Stimulated activated memory B cell treated with anti-CD40 and anti-IgM and Interleukin-4, amounts not matched to agents 10 μg/mL and 1 μg/mL and 100 μg/mL, for 72 hours (primary cell): ENCODE data around the gene SWAP70.

Experiments
- ATAC-seq: fragments of 150-1000 bp; cut with Tn5 transposase; 2 replicates; pipeline ENCODE4 v1.10.0; 2021
- H3K27ac Mint-ChIP-seq: one replicate; pipeline ENCODE4 v1.8.0; 2022; ENCODE audit warnings: mild to moderate bottlenecking, mixed read lengths
- H3K27me3 Mint-ChIP-seq: one replicate; pipeline ENCODE4 v1.8.0; 2022; ENCODE audit warnings: mixed read lengths
- H3K36me3 Mint-ChIP-seq: one replicate; pipeline ENCODE4 v1.8.0; 2022; ENCODE audit warnings: mixed read lengths
- H3K4me1 Mint-ChIP-seq: one replicate; pipeline ENCODE4 v1.8.0; 2022; ENCODE audit warnings: mixed read lengths
- H3K4me3 Mint-ChIP-seq: one replicate; pipeline ENCODE4 v1.8.0; 2022; ENCODE audit warnings: mild to moderate bottlenecking, moderate library complexity, mixed read lengths
- H3K9me3 Mint-ChIP-seq: one replicate; pipeline ENCODE4 v1.8.0; 2022; ENCODE audit warnings: mixed read lengths

SWAP70 gene

GRCh38 chr11:9755561-9756185 lies 91.8 kb downstream of the SWAP70 start:
- peak overlapping the region; percentile 96 for H3K27ac Mint-ChIP-seq
- H3K4me1 Mint-ChIP-seq = peaks cover 80% of the 10 kb centered on the region
- H3K27me3 Mint-ChIP-seq = no peaks in the 10 kb centered on the region
- no peak for ATAC-seq
- H3K36me3 Mint-ChIP-seq = peaks cover 14% of the 10 kb centered on the region
- H3K4me3 Mint-ChIP-seq = peak overlapping the region; percentile 45
- H3K9me3 Mint-ChIP-seq = no peaks in the 10 kb centered on the region

GRCh38 chr11:9756461-9756860 lies 92.6 kb downstream of the SWAP70 start:
- H3K9me3 Mint-ChIP-seq = no peaks in the 10 kb centered on the region
- H3K4me1 Mint-ChIP-seq = peaks cover 79% of the 10 kb centered on the region

GRCh38 chr11:9756878-9757277 lies 93.0 kb downstream of the SWAP70 start:
- H3K27ac Mint-ChIP-seq = peak overlapping the region; percentile 96
- no peak for ATAC-seq
- H3K9me3 Mint-ChIP-seq = no peaks in the 10 kb centered on the region
- H3K4me1 Mint-ChIP-seq = peaks cover 83% of the 10 kb centered on the region
- no peaks in the 10 kb centered on the region for H3K27me3 Mint-ChIP-seq
- peaks cover 13% of the 10 kb centered on the region for H3K36me3 Mint-ChIP-seq
- H3K4me3 Mint-ChIP-seq = peak overlapping the region; percentile 18

More at GRCh38 chr11:9756461-9756860, 92.6 kb downstream of the SWAP70 start:
- H3K4me3 Mint-ChIP-seq = peak overlapping the region; percentile 40
- no peak for ATAC-seq
- H3K27ac Mint-ChIP-seq = peak overlapping the region; percentile 96
- peaks cover 11% of the 10 kb centered on the region for H3K36me3 Mint-ChIP-seq
- no peaks in the 10 kb centered on the region for H3K27me3 Mint-ChIP-seq

- Mint-ChIP-seq H3K27ac (peak overlapping the region; percentile 96), H3K9me3 (no peaks in the 10 kb centered on the region), H3K4me3 (peak overlapping the region; percentile 86), H3K27me3 (no peaks in the 10 kb centered on the region), H3K4me1 (peaks cover 92% of the 10 kb centered on the region), H3K36me3 (peaks cover 12% of the 10 kb centered on the region)
- peak; percentile 72 for ATAC-seq
These were observed 94.1 kb downstream of the SWAP70 start for GRCh38 chr11:9757809-9758636.

GRCh38 chr11:9758637-9759518 lies 95.0 kb downstream of the SWAP70 start:
- no peaks in the 10 kb centered on the region for H3K27me3 Mint-ChIP-seq

GRCh38 chr11:9759519-9760192 lies 95.8 kb downstream of the SWAP70 start:
- H3K4me3 Mint-ChIP-seq = peak overlapping the region; percentile 86
- peaks cover 84% of the 10 kb centered on the region for H3K4me1 Mint-ChIP-seq
- H3K27me3 Mint-ChIP-seq = no peaks in the 10 kb centered on the region
- ATAC-seq = peak; percentile 86
- H3K27ac Mint-ChIP-seq = peak overlapping the region; percentile 96
- peaks cover 12% of the 10 kb centered on the region for H3K36me3 Mint-ChIP-seq
- H3K9me3 Mint-ChIP-seq = no peaks in the 10 kb centered on the region

More at GRCh38 chr11:9758637-9759518, 95.0 kb downstream of the SWAP70 start:
- peak; percentile 52 for ATAC-seq
- Mint-ChIP-seq H3K27ac (peak overlapping the region; percentile 96), H3K36me3 (peaks cover 8% of the 10 kb centered on the region), H3K9me3 (no peaks in the 10 kb centered on the region), H3K4me1 (peaks cover 86% of the 10 kb centered on the region), H3K4me3 (peak overlapping the region; percentile 86)

- peaks cover 15% of the 10 kb centered on the region for H3K36me3 Mint-ChIP-seq
- H3K4me1 Mint-ChIP-seq = peaks cover 84% of the 10 kb centered on the region
- H3K27ac Mint-ChIP-seq = peak overlapping the region; percentile 96
- ATAC-seq = no peak
- no peaks in the 10 kb centered on the region for H3K9me3 Mint-ChIP-seq
- no peak overlapping the region for H3K4me3 Mint-ChIP-seq
- no peaks in the 10 kb centered on the region for H3K27me3 Mint-ChIP-seq
These were observed 96.3 kb downstream of the SWAP70 start for GRCh38 chr11:9760193-9760575.

GRCh38 chr11:9761441-9761945 lies 97.6 kb downstream of the SWAP70 start:
- Mint-ChIP-seq H3K36me3 (peaks cover 15% of the 10 kb centered on the region), H3K4me3 (no peak overlapping the region), H3K9me3 (no peaks in the 10 kb centered on the region), H3K27me3 (no peaks in the 10 kb centered on the region), H3K4me1 (peaks cover 84% of the 10 kb centered on the region), H3K27ac (peak overlapping the region; percentile 54)
- ATAC-seq = no peak

GRCh38 chr11:9762531-9762930 lies 98.7 kb downstream of the SWAP70 start:
- H3K4me3 Mint-ChIP-seq = no peak overlapping the region
- no peaks in the 10 kb centered on the region for H3K9me3 Mint-ChIP-seq
- ATAC-seq = no peak
- no peaks in the 10 kb centered on the region for H3K27me3 Mint-ChIP-seq
- peaks cover 23% of the 10 kb centered on the region for H3K36me3 Mint-ChIP-seq
- H3K4me1 Mint-ChIP-seq = peaks cover 81% of the 10 kb centered on the region
- peak overlapping the region; percentile 54 for H3K27ac Mint-ChIP-seq

- Mint-ChIP-seq H3K36me3 (peaks cover 23% of the 10 kb centered on the region), H3K9me3 (no peaks in the 10 kb centered on the region), H3K27ac (peak overlapping the region; percentile 23), H3K4me3 (no peak overlapping the region), H3K27me3 (no peaks in the 10 kb centered on the region), H3K4me1 (peaks cover 77% of the 10 kb centered on the region)
- no peak for ATAC-seq
These were observed 99.4 kb downstream of the SWAP70 start for GRCh38 chr11:9763301-9763700.

- peak overlapping the region; percentile 2 for H3K4me3 Mint-ChIP-seq
- no peaks in the 10 kb centered on the region for H3K27me3 Mint-ChIP-seq
- peak; percentile 63 for ATAC-seq
- peak overlapping the region; percentile 70 for H3K27ac Mint-ChIP-seq
- peaks cover 73% of the 10 kb centered on the region for H3K4me1 Mint-ChIP-seq
- no peaks in the 10 kb centered on the region for H3K9me3 Mint-ChIP-seq
- H3K36me3 Mint-ChIP-seq = peaks cover 39% of the 10 kb centered on the region
These were observed 101.6 kb downstream of the SWAP70 start for GRCh38 chr11:9765320-9766101.

- no peak overlapping the region for H3K4me3 Mint-ChIP-seq
These were observed 105.7 kb downstream of the SWAP70 start for GRCh38 chr11:9769621-9770020.

GRCh38 chr11:9771071-9771511 lies 107.2 kb downstream of the SWAP70 start:
- H3K4me1 Mint-ChIP-seq = peaks cover 33% of the 10 kb centered on the region

More at GRCh38 chr11:9769621-9770020, 105.7 kb downstream of the SWAP70 start:
- Mint-ChIP-seq H3K27me3 (no peaks in the 10 kb centered on the region), H3K4me1 (peaks cover 42% of the 10 kb centered on the region), H3K36me3 (peaks cover 41% of the 10 kb centered on the region), H3K27ac (peak overlapping the region; percentile 12), H3K9me3 (no peaks in the 10 kb centered on the region)
- no peak for ATAC-seq

GRCh38 chr11:9772218-9772617 lies 108.3 kb downstream of the SWAP70 start:
- no peaks in the 10 kb centered on the region for H3K9me3 Mint-ChIP-seq
- H3K4me1 Mint-ChIP-seq = peaks cover 22% of the 10 kb centered on the region
- H3K36me3 Mint-ChIP-seq = peaks cover 30% of the 10 kb centered on the region
- H3K4me3 Mint-ChIP-seq = no peak overlapping the region
- no peak overlapping the region for H3K27ac Mint-ChIP-seq
- H3K27me3 Mint-ChIP-seq = no peaks in the 10 kb centered on the region
- ATAC-seq = no peak

More at GRCh38 chr11:9771071-9771511, 107.2 kb downstream of the SWAP70 start:
- no peaks in the 10 kb centered on the region for H3K27me3 Mint-ChIP-seq
- peaks cover 37% of the 10 kb centered on the region for H3K36me3 Mint-ChIP-seq
- no peak for ATAC-seq
- H3K27ac Mint-ChIP-seq = no peak overlapping the region
- no peaks in the 10 kb centered on the region for H3K9me3 Mint-ChIP-seq
- no peak overlapping the region for H3K4me3 Mint-ChIP-seq
